Activated T-cell treated with anti-CD3 and anti-CD28 coated beads for 48 hours (primary cell): ENCODE results near the gene CAPG.
"Not testable (repeated sequence)": the region's sequence is repeated elsewhere in the genome, so short reads cannot be mapped to it uniquely, and the experiment has no call there.

Source experiments
- DNase-seq: peaks from one replicate; pipeline ENCODE4 v3.0.0-alpha.2; 2020; ENCODE audit warnings: low read depth

CAPG gene

GRCh38 chr2:85420536-85421259, 10.5 kb upstream of the CAPG start:
- peak; percentile 91 for DNase-seq

DNA sequence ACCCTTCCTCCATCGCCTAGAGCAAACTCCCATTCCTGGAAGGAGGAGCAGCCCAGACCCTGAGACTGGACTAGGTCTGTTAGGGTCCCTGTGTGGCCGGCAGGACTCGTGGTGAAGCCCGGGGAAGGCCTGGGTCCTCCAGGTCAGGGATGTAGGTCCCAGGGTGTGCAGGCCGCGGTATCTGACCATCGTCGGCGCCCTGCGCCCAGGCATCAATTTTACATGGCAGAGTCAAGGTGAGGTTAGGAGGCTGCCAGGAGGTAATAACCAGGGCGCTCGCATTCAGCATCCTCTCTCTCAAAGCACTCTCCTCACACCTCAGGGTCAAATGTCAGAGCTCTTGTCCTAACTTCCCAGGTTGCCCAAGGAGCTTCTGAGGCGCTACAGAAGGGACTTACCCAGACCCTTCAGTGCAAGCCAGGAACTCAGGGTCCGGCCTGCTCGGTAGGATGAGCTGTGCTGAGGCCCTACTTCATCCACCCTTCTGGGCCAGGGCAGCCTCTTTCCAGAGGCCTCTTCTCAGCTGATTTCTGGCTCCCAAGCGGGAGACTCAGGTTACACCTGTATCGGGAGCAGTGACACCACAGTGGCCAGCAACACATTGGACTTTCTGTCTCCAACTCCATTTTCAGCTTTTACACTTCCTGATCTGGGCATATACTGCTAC, 9.0 kb upstream of the CAPG start:
- DNase-seq: no peak

- peak; percentile 81 for DNase-seq
These were observed 8.2 kb upstream of the CAPG start, which contains the start of gene SH2D6 for GRCh38 chr2:85418132-85419008. SH2D6 (plus strand) TSS chr2:85418714; CDS start chr2:85429466, 10,752 bp downstream.

- no peak for DNase-seq
These were observed 5.9 kb upstream of the CAPG start for GRCh38 chr2:85415980-85416650.

GRCh38 chr2:85414761-85415553, 4.8 kb upstream of the CAPG start:
- DNase-seq: no peak

DNA sequence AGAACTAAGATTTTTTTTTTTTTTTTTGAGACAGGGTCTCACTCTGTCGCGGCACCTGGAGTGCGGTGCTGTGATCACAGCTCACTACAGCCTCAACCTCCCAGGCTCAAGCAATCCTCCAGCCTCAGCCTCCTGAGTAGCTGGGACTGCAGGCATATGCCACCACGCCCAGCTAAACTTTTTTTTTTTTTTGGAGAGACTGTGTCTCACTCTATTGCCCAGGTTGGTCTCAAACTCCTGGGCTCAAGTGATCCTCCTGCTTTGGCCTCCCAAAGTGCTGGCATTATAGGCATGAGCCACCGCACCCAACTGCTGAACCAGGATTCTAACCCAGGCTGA, 4.2 kb upstream of the CAPG start:
- not testable (repeated sequence) for DNase-seq

- peak; percentile 55 for DNase-seq
These were observed 3.6 kb upstream of the CAPG start for GRCh38 chr2:85413592-85414420.

DNA sequence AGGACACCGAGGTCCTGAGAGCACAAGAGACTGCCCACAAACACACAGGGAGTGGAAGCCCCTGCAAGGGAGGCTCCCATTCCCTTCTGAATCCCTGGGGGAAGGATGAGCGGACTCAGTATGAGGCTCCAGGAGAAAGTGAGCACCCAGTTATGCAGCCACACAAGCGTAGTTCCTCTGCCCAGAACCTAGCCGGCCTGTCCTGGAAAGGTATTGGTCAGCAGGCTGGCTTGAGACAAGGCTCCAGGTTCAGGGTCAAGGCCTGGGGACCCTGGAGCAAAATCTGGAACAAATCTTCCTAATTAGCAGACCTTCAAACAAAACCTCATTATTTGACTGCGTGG, 1.2 kb upstream of the CAPG start:
- DNase-seq: no peak

- no peak for DNase-seq
These were observed 628 bp upstream of the CAPG start for GRCh38 chr2:85410584-85411404.

DNA sequence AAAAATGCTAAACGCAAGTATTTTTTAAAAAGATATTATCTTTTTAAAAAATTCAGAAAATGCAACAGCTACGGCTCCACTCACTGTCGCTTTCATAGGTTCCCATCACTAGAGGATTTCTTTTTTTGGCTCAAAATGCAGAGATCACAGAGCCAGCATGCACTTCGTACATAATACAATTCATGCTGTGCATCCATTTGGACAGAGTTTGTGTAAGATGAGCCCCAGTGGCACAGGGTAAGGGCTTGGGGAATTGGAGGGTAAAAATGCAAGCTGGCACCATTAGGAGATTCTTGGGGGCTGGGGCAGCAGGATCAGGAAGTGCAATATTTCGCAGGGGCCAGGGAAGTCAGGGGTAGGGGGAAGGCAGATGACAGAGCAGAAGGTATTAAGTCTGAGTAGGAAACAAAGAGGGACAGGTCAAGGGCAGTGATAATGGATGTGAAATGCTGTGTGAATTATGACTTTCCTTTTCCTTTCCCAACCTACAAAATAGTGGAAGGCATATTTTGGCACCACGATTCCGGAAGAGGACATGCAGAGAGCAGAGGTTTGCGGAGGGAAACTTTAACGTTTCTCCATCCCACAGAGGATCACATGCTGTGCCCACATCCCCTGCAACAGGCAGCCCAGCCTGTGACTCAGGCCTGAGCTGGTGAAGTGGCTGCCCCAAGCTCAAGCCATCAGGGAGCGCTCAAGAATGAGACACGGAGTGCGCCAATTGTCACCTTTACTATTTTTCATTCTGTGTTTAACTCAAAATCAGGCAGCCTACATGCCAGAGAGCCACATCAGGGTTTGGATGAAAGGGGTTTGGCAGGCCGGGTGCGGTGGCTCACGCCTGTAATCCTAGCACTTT, 4.7 kb downstream of the CAPG start:
- peak; percentile 62 for DNase-seq

GRCh38 chr2:85401844-85402243, 8.3 kb downstream of the CAPG start:
- no peak for DNase-seq

DNA sequence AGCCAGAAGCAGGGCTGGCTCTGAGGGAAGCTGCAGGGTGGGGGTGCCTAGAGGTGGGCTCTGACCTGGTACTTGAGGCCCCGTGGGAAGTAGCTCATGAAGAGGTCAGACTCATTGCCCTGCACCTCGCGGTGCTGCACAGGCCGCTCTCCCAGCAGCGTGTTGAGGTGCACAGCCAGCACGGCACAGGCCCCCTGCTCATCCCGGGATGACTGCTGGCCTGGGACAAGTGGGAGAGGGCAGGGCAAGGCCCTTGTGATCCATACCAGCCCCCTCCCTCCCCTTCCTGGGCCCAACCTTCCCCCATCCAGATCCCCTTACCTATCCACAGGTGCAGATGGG, 8.7 kb downstream of the CAPG start:
- DNase-seq: no peak

DNA sequence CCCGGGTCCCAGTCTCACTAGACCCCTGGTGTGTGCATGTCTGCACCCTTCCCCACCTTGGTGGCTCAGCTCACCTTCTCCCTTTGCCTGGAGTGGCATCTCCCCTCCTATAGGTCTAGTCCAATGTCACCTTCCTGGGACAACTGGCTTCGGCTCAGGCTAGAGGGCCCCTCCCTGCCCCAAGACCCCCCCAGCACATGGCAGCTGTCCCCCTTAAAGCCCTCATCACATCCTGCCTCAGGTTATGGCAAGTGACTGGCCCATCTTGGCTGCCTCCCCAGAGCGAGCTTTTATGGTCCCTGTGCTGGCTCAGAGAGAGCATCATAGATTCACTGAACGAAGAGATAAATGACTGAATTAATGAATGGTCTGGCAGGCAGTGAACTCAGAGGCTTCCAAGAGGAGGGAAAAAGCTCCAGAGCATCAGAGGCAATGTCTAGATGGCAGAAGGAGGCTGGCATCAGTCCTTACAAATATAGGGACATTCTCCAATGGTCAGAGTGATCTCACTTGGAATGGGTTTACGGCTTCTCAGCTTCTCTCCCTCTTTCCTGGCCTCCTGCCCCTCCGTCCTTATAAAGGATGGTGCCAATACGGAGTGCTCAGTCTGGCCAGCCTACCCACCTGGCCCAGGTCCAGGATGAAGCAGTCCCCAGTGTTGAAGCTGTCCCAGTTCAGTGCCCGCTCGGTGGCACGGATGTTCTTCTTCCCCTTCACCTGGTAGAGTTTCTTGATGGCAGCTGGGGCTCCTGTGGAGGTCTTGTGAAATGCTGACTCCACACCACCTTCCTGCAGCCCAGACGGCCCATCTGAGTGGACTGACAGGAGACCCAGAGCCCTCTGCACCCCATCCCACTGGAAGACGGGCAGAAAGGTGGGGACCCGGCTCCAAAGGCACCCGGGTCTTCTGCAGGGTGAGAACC, 9.4 kb downstream of the CAPG start:
- DNase-seq: no peak

DNA sequence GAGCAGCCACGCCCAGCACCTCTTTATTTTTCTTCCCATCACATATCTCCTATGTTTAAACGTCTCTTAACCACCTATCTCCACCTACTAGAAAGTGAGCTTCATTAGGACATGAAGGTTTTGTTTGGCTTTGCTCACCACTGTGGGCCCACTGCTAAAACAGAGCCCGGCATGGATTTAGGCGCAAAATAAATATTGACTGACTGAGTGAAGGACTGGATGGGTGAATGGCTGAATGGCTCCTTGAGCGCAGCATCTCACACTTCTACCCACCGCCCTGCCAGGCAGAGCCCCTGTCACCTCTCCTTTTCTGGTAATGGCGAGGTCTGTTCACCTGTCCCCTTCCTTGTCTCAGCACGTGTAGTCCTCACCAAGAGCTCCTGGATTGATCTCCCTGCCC, 10.1 kb downstream of the CAPG start:
- no peak for DNase-seq

- no peak for DNase-seq
These were observed 11.0 kb downstream of the CAPG start for GRCh38 chr2:85399183-85399455.

- no peak for DNase-seq
These were observed 11.6 kb downstream of the CAPG start for GRCh38 chr2:85398426-85399182.

GRCh38 chr2:85397925-85398331, 12.2 kb downstream of the CAPG start:
- DNase-seq: no peak
